NCI-H146 treated with DMSO at 0.1 percent for 48 hours (cell line): ENCODE results near the gene MSH2.
"Not testable (repeated sequence)": the region's sequence is repeated elsewhere in the genome, so short reads cannot be mapped to it uniquely, and the experiment has no call there.

Source experiments
- DNase-seq: peaks from one replicate; lab custom pipeline; 2025; ENCODE audit not compliant: unreplicated experiment; lab: John Stamatoyannopoulos, UW

The MSH2 gene

DNA sequence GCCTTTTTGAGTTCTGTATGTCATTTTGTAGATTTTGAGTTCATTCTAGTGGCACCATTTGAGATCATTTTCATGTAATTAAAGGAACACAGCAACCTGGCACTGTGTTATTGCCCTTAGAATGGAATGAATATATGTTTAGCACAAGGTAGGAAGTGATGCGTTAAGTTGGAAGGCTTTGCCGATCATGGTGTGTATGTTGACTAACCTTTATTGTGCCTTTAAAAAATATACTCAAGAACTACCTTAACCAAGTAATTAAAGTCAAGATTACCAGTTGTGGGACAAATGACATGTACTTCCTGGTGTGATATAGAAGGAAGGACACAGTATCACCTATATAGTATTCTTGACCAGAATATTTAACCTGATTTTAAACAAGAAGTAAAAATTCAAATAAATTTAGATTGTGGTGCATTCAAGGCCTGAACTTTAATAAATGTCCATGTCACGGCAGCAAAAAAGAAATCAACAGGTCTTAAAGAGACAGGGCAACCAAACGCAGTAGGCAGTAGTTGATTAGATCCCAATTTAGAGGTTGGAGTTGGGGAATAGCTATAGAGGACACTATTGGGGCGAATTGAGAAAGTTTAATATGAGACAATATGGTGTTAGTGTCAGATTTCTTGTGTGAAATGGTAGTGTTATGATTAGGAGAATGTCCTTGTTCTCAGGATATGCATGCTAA, 68.6 kb downstream of the MSH2 start:
- no peak for DNase-seq

DNA sequence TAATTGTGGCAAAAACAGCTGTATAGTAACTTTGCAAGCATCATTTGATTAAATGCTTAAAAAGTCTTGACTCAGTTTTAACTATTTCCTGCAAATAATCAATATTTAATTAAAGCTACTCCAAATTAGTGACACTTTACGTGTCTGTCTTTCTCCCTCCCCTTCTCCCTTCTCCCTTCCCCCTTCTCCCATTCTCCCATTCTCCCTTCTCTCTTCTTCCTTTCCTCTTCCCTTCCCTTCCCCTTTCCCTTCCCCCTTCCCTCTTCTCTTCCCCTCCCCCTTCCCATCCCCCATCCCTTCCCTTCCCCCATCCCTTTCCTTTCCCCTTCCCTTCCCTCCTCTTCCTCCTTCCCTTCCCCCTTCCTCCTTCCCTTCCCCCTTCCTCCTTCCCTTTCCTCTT, 76.9 kb downstream of the MSH2 start:
- no peak for DNase-seq

DNA sequence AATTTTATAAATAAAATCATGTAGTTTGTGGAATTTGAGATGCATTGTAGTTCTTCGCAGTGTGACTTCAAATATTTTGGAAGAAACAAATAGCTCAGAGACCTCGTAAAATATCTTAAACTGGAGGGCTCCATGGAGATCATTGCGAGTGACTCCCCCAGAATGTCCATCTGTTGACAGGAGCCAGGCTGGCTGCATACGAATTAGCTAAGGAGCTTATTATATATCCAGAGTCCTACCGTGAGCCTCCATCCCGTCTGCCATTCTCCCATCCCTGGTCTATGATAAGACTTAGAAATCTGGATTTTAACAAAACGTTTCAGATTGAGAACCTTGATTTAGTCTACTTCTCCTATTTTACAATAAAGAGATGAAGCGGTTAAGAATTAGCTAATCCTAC, 80.2 kb downstream of the MSH2 start:
- no peak for DNase-seq

DNA sequence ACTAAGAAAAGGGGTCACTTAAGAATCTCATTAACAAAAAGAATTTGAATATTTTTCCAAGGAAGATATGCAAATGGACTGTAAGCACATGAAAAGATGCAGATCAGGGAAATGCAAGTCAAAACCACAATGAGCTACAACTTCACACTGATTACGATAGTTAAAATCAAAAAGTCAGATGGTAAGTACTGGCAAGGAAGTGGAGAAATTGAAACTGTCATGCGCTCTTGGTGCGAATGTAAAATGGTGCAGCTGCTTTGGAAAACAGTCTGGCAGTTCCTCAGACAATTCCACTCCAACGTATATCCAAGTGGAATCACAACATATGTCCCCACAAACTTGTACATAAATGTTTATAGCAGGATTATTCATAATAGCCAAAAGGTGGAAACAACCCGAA, 81.4 kb downstream of the MSH2 start:
- DNase-seq = no peak

DNA sequence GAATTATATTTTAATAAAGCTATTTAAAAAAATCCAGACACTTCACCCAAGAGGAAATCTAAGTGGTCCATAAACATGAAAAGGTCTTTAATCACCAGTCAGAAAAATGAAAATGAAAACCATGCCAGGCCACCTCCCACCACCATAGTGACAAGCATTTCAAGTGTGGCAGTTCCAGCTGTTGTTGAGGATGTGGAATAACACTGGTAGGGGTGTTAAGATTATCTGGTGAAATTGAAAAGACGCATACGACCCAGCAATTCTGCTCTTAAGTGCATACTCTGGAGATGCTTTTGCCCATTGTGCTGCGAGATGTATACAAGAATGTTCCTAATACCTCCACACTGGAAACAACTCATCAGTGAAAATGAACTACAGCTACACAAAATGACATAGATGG, 82.2 kb downstream of the MSH2 start:
- DNase-seq = no peak

DNA sequence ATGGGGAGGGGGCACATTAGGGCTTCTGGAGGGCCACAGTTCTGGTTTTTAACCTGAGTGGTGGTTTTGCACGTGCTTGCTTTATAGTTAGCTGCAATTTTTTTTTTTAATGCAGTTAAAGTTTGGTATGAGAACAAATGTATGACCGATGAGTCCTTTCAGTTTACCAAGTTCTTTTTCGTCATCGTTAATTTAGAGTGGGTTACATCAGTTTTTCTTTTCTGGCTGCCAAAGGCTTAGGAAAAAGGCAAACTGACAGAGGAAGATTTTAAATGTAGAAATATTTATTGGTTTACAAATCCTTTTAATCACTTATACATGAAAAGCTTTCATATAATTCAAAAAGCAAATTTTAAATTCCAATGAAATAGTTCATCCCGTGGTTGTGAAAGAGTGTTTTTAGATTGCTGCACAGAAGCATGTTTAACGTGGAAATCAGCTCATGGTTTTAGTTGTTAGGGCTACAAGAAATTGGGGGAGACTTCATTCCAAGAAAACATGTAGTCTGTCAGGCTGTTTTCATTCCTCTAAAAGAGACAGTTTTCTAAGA, 82.9 kb downstream of the MSH2 start:
- DNase-seq = no peak

DNA sequence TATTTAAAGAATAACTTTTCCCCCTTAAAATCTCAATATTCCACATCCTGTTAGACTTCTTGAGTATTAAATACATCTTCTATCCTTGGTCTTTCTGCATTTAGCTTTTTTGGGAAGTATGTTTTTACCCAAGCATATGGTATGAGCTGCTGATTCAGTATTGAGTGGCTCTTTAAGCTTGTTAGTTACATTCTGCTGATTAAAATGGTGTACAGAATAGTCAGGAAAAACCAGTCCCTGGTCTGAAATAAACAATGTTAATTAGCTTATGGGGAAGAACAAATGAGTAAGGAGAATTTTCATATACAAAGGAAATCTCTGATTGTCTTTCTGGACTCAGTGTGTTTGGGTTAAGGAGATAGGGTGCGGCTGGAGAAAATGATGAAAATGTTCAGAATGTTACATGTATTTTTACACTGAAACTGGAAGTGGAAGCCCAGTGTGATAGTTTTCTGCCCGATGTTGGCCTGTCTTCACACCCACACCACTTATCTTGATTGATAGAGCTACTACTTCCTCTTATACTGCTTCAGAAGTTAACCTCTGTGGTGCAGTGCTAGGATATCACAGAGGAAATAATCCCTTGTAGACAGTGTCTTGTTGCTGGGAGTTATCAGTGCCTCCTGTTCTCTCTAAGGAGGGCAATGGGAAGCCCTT, 84.0 kb downstream of the MSH2 start:
- no peak for DNase-seq

DNA sequence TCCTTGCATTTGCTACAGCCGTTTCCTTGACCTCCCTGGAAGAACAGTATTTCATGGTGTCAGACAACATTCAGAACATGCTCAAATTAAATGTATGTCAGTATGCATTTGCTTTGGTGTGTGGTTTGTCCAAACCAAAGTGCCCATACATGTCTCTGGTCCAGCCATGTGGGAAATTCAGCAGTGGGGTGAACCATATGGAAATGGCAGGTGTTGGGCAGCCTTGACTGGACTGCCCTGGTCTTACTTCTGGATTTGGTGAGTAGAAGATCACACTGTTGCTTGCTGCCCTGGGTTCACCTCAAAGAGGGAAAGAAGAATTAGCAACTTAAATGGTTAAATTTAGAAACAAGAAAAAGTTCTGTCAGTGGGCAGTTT, 84.5 kb downstream of the MSH2 start:
- no peak for DNase-seq

DNA sequence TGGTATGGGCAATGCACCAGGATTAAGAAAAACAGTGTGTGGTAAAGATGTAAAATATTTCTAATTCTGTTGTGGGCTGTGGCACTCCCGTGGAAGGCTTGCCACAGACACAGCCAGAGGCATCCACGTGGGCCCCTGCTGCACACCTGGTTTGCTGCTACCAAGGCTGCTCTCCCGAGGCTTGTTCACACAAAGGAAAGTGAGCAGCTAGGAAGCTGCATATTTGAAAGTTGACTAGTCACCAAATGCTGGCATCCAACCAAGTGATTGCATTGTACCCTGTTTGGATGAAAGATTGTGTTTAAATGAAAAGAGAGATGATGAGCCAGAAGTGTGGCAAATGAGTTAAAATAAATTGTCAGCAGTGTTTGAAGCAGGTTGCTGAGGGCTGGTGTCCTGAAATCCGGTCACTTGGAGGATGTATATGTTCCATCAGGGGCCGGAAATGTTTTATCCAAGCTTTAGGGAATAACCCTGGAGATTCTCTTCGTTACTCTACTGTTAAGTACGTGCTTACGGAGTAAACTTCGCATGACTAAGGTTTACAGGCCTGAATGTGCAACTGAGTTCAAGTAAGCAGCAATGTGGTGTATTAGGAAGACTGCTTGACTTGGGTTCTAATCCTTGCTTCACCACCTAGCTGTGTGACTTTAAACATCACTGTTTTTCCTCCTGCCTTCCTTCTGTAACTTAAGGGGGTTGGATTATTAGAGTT, 86.1 kb downstream of the MSH2 start:
- DNase-seq = no peak

DNA sequence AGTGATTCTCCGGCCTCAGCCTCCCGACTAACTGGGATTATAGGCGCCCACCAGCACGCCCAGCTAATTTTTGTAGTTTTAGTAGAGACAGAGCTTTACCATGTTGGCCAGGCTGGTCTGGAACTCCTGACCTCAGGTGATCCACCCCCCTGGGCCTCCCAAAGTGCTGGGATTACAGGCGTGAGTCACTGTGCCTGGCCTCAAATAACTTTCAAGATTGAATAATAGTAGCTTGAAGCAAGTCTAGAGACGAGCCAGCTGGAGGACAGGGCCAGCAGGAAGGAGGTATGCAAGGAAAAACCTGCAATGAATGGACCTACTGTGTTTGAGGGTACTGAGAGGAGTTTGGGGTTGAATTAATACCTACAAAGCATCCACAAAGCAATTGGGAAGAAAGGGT, 87.5 kb downstream of the MSH2 start:
- no peak for DNase-seq

DNA sequence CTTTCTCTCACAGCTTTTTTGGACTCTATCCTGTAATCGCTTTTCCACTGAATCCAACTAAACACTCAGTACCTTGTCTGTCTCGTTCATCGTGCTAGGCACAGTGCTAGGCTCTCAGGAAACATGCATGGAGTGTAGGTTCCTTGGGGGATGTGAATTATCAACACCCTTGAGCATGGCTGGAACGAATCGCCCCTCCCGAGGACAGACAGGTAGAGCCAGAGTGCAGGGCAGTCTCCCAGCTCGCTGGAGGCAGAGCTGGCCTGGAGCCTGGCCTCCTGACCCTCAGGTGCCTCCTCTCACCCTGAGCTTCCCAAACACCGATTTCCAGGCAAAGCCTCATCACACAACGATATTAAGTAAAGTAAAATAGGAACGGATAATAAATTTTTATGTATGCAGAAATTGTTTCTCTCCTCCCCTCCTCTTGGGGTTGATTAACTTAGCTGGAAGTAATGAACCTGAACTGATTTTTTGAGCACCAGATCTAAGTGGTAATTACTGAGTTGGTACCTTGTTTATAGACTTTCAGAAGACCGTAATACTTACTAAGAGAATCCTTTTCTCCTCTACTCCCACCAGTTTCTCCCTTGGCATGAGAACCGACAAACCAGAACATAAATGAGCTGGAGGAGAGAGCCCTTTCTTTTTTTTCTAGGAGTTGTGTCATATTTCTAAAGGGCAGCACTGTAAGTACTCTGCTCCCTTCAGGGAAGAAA, 90.5 kb downstream of the MSH2 start:
- no peak for DNase-seq

DNA sequence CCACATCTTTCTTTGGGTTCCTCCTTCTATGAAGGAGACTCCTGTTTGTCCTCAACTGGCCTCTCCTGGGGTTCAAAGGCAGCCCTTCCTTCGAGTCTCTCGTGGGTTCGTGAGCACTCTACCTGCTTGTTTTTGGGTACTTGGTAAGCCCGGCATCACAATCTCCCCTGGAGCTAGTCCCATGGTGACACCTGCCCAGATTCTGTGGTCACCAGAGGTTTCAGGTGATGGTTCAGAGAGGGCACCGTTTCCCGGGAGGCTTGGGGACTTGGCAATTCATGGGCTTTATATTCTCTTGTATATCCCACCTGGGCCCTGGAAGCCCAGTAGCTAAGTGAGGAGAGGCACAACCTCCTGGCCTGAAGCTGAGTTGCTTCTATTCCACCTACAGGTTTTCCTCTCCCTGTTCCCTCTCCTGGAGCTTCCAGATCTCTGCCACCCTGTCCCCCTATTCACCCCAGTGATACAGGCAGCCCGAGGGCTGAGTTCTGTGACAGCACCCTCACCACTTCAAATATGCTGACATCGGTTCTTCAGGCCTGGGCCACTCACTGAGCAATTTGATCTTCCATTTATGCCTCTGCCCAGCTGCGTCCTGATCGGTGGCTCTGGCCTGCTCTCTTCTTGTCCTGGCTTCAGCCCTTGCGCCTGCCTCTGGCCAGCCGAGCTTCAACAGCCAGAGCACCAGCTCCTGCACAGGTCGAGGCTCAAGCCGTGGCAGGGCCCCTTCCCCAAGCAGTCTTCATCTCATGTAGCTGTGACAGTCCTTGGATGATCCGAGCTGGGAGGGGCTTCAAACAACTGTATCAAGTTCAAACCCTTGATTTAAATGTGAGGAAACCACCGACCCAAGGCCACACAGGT, 91.5 kb downstream of the MSH2 start:
- no peak for DNase-seq

DNA sequence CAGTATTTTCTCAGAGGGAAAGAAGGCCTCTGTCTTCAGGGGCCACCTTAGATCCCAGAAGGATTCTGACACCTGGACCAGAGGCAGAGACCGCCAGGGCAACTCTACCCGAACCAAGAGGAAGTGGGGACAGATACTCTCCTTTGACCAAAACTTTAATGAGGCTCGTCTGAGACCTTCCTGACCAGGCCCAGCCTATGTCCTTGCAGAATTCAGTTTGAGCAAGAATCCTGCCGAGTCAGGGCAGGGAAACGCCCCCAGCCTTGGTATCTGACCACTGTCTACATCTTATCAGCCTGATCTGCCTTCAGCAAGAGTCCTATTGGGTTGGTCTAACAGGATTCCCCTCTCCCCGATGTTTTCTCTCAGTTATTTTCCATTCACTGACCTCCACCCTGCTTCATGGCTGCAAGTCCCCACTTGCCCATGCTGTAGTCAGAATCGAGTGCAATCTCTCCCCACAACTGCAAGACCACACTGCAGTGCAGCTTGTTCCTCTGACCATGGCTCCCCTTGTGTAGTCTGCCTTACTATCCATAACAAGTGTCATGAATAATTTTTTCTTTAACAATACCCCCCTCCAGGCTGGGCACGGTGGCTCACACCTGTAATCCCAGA, 95.0 kb downstream of the MSH2 start:
- DNase-seq = no peak

DNA sequence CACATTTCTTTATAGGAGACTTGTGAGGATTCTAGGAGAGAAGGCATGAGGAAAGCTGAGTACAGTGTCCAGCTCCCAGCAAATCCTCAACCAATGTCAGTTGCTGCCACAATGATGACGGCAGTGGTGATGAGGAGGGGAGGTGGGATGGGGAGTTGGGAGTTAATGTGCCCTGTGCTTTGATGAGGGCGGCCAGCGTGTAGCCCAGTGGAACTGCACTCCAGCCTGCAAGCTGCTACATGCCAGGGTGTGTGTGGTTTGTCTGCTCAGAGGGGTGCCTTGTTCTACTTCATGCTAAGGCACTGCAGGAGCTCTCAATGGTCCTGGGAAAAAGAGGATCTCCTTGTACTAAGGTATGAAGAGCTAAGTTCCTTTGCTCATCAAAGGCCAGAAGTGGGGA, 96.1 kb downstream of the MSH2 start:
- DNase-seq = no peak

DNA sequence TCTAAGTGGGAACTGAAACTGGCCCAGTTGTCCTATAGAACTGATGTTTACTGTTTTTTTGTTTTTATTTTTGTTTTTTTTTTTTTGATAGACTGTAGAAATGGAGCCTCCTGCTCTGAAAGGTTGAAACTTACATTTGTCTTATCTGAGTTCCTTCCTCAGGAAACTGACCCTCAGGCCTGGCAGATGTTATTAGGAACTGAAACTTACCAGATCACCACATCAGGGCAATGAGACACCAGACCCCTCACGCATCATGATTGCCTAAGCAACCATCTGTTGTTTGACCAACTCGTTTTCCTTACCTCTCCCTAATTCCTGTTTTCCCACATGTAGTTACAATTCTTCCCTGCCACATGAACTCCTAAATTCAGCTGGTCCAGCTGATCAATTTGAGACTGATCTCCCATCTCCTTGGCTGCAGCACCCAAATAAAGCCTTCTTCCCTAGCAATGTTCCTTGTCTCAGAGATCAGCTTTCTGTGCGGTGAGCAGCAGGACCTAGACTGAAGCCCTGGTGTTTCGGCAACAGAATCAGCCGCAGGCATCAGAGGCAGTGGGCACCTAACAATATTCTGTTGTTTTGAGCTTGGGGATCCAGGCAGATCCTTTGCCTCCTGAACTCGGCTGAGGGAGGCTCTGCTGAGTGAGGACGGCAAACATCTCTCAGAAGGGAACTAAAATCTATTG, 96.8 kb downstream of the MSH2 start:
- no peak for DNase-seq

DNA sequence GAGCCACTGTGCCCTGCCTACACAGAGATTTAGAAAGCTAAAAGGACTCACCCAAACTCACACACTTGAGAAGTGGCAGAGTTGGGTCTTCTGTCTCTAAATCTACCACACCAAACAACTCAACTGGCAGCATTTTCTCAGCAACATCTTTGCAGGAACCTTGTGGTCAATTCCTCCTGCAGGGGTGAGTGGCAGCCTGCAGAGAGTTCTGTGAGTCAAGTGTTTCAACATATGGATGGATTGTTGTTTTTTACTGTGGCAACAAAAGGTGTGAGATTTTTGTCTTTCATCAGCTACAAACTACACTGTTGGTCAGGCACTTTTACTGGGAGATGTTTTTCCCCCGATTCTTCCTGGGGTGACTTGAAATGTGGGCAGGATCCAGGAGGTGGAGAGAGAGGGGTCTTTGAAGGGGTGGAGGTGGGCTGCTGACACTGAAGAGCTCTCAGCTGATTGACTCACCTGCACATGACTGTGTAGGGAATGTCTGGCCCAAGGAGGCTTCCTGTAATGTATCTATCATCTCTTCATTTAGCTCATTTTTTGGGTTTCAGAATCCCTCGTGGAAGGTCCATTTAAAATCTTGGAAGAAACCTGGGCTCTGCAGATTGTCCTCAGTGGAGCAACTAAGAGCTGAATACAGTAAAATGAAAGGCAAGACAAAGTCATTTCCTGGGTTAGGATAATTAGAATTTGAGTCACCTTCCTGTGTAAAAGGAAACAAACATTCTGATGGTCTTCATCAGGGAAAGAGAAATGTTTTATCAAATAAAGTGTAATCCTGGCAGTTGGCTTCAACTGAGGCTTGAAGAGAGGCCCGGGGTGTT, 98.6 kb downstream of the MSH2 start:
- DNase-seq = no peak

DNA sequence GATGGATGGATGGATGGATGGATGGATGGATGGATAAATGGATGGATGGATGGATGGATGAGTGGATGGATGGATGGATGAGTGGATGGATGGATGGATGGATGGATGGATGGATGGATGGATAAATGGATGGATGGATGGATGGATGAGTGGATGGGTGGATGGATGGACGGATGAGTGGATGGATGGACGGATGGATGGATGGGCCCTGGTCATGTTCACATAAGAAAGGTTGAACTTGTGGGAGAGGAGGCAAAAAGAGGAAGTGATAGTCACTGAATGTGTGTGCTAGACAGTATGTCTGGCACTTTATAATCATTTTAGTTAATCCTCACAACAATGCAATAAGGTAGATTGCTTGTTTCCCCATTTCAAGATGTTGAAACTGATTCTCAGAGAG, 99.5 kb downstream of the MSH2 start:
- DNase-seq = not testable (repeated sequence)

DNA sequence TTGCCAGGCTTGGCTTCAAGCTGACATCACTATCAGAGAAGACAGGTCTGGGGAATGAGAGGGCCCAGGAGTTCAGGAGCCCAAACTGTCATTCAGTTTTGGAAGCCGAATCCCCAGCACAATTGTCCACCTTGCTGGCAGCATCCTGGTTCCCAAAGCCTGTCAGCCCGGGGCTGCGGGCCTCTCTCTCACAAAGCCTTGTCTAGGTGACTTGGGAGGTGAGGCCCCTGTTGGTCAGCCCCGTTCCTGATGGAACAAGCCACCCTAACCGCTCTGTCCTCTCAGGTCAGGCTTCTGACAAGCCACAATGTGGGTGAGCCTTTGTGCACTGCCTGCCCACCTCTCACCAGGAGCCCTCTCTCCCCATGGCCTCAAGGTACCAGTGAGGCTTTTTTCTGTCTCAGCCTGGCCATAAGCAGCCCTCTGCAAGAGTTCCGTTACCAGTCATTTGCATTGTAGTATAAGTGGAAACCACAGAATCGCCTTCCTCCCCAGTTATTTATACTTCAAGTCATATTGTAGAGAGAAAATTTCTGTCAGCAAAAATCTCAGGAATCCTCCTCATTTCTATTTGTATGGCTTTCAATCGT, 100.6 kb downstream of the MSH2 start:
- no peak for DNase-seq
